ENCODE measurements around the gene LMX1A. TPM values are rescaled to one million over a fixed set of nuclear protein-coding genes. Genes with fewer than 3 reads are reported as not detected.

Gene LMX1A
- polyA plus RNA-seq, 2 of the 4 experiments (the other 2 are of a cell fraction), result not detected

- H3K27ac ChIP-seq, result no peak overlapping the region
- no peak for ATAC-seq
- TF ChIP-seq SMC3 (IDR thresholded peaks at IDR 0.05) (no peak), FOSB (CRISPR knock-in tag; IDR thresholded peaks at IDR 0.05) (no peak), MAX (IDR thresholded peaks at IDR 0.05) (no peak), E2F6 (IDR thresholded peaks at IDR 0.05; ENCODE audit: borderline replicate concordance, low read depth) (no peak), PHF8 (IDR thresholded peaks at IDR 0.05; ENCODE audit: borderline replicate concordance, low read depth) (no peak), SREBF2 (IDR thresholded peaks at IDR 0.05) (no peak), EHF (CRISPR knock-in tag; IDR thresholded peaks at IDR 0.05) (no peak), HDAC2 (IDR thresholded peaks at IDR 0.05) (no peak)
- H3K4me3 ChIP-seq, result no peak overlapping the region
- no peak for DNase-seq (ENCODE audit: low read depth in 1 of 2, low spot score in 1 of 2)
- no peaks in the 10 kb centered on the region for H3K9me3 ChIP-seq
- 0% methylated on average over 2 of the region's 2 CpGs for WGBS (ENCODE audit: missing lambda C conversion rate)
- H3K4me1 ChIP-seq, result no peaks in the 10 kb centered on the region
- no peak overlapping the region for H3K4me2 ChIP-seq
- FAIRE-seq, result no peak
- ChIA-PET POLR2A (no interaction called here), CTCF (no interaction called here)
Observed at GRCh38 chr1:165226326-165226725, 130.2 kb downstream of the LMX1A start.

GRCh38 chr1:165225650-165226049 lies 130.9 kb downstream of the LMX1A start:
- ChIA-PET POLR2A (no interaction called here), CTCF (no interaction called here)
- no peak for DNase-seq (ENCODE audit: low read depth in 1 of 2, low spot score in 1 of 2)
- no peak overlapping the region for H3K4me2 ChIP-seq
- H3K27ac ChIP-seq, result no peak overlapping the region
- no peaks in the 10 kb centered on the region for H3K9me3 ChIP-seq
- ATAC-seq, result no peak
- 0% methylated on average over 1 of the region's 1 CpG for WGBS (ENCODE audit: missing lambda C conversion rate)
- TF ChIP-seq REST (IDR thresholded peaks at IDR 0.05) (no peak), ELK1 (IDR thresholded peaks at IDR 0.05; ENCODE audit: low read depth, low read length) (no peak), FOXS1 (CRISPR knock-in tag; IDR thresholded peaks at IDR 0.05) (no peak), SMC3 (IDR thresholded peaks at IDR 0.05) (no peak), E2F6 (IDR thresholded peaks at IDR 0.05; ENCODE audit: borderline replicate concordance, low read depth) (no peak), BCL3 (IDR thresholded peaks at IDR 0.05) (no peak), BHLHE40 (IDR thresholded peaks at IDR 0.05; ENCODE audit: low read depth, low read length) (no peak)
- no peak for FAIRE-seq
- H3K4me1 ChIP-seq, result no peaks in the 10 kb centered on the region
- H3K4me3 ChIP-seq, result no peak overlapping the region

- Histone ChIP-seq H3K4me3 (no peak overlapping the region), H3K9me3 (no peaks in the 10 kb centered on the region), H3K27ac (no peak overlapping the region), H3K4me1 (no peaks in the 10 kb centered on the region), H3K4me2 (no peak overlapping the region)
- ATAC-seq, result no peak
- FAIRE-seq, result no peak
- ChIA-PET CTCF (no interaction called here), POLR2A (no interaction called here)
- 10% methylated on average over 3 of the region's 3 CpGs for WGBS (ENCODE audit: missing lambda C conversion rate)
- TF ChIP-seq E2F6 (IDR thresholded peaks at IDR 0.05; ENCODE audit: borderline replicate concordance, low read depth), result no peak
- no peak for TF ChIP-seq HMGXB4 (CRISPR knock-in tag; IDR thresholded peaks at IDR 0.05; ENCODE audit: borderline replicate concordance)
- TF ChIP-seq CBX8 (IDR thresholded peaks at IDR 0.05), result no peak
- no peak for TF ChIP-seq CBX2 (IDR thresholded peaks at IDR 0.05; ENCODE audit: borderline replicate concordance, low read depth)
- no peak for TF ChIP-seq ZFP36 (IDR thresholded peaks at IDR 0.05; ENCODE audit: borderline replicate concordance, partially characterized antibody)
- TF ChIP-seq ESRRA (IDR thresholded peaks at IDR 0.05; ENCODE audit: borderline replicate concordance, low read length), result no peak
- no peak for TF ChIP-seq USF2 (IDR thresholded peaks at IDR 0.05)
- no peak for TF ChIP-seq BHLHE40 (IDR thresholded peaks at IDR 0.05; ENCODE audit: low read depth, low read length)
- TF ChIP-seq BCL3 (IDR thresholded peaks at IDR 0.05), result no peak
- DNase-seq (ENCODE audit: low read depth in 1 of 2, low spot score in 1 of 2), result no peak
Observed at GRCh38 chr1:165225062-165225461, 131.5 kb downstream of the LMX1A start.

Data from A549 (cell line).